ENCODE results near the gene NTHL1. TPM values are rescaled to one million over a fixed set of nuclear protein-coding genes. Genes with fewer than 3 reads are reported as not detected.

NTHL1 gene
- total and polyA plus RNA-seq, 9 donors, result 1.9 to 38.1 (median 23.9) TPM

DNA sequence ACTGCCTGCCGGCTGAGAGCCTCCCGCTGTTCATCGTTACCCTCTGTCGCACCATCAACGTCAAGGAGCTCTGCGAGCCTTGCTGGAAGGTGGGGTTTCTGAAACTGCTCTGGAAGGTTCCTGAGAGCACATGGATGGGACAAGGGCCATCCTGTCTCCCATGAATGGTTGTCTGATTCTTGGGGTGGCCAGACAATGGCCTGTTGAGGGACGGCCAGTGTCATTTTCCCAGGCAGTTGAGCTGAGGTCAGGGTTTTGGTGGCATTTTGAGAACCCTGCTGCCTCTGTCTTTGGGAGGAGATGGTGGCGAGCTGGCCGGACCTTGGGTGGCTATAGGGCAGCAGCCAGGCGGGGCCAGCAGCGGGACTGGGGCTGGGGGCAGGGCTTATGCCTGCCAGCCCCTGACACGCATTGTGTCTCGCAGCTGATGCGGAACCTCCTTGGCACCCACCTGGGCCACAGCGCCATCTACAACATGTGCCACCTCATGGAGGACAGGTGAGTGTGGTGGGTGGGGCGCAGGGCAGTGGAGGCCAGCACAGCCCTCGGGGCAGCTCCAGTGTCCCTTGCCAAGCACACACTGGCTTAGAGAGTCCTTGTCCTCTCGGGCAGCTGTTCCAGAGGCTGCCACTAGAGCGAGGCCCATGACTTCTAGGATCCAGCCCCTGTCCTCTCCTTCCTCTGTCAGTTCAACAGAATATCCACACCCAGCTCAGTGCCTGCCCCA, 9.2 kb upstream of the NTHL1 start:
- 82 to 89% (median 88%) methylated on average over 18 to 19 of the region's 19 CpGs for WGBS, 3 donors
- TF ChIP-seq POLR2A (IDR thresholded peaks at IDR 0.05) (no peak), EP300 (IDR thresholded peaks at IDR 0.05) (no peak)
- TF ChIP-seq, protein P1, sequence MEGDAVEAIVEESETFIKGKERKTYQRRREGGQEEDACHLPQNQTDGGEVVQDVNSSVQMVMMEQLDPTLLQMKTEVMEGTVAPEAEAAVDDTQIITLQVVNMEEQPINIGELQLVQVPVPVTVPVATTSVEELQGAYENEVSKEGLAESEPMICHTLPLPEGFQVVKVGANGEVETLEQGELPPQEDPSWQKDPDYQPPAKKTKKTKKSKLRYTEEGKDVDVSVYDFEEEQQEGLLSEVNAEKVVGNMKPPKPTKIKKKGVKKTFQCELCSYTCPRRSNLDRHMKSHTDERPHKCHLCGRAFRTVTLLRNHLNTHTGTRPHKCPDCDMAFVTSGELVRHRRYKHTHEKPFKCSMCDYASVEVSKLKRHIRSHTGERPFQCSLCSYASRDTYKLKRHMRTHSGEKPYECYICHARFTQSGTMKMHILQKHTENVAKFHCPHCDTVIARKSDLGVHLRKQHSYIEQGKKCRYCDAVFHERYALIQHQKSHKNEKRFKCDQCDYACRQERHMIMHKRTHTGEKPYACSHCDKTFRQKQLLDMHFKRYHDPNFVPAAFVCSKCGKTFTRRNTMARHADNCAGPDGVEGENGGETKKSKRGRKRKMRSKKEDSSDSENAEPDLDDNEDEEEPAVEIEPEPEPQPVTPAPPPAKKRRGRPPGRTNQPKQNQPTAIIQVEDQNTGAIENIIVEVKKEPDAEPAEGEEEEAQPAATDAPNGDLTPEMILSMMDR (IDR thresholded peaks at IDR 0.05), result no peak
- Histone ChIP-seq H3K4me1 (ENCODE audit: insufficient read depth) (no peaks in the 10 kb centered on the region), H3K27ac (no peak overlapping the region), H3K36me3 (no peaks in the 10 kb centered on the region), H3K27me3 (no peaks in the 10 kb centered on the region), H3K9me3 (no peaks in the 10 kb centered on the region), H3K4me3 (no peak overlapping the region)
- intact Hi-C loops (cut with DNase I), result no loop called here
- DNase-seq, result no peak

DNA sequence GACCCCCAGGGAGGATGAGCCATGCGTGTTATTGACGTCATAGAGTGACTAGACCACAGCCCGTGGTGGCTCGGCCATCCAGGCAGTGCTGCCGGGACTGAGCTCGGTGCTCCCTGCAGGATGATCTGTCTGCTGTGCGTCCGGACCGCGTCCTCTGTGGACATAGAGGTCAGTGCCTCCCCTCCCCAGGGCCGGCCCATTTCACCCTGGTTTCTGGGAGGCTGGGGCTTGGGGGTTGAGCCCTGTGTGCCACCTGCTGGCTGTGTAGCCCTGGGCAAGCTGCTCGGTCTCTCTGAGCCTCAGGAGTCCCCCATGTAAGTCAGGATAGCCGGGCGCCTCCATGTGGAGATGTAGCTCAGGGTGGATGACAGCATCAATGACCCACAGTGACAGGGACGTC, 8.4 kb upstream of the NTHL1 start:
- H3K27ac ChIP-seq, result no peak overlapping the region
- intact Hi-C loops (cut with DNase I), result no loop called here
- no peak for DNase-seq
- H3K27me3 ChIP-seq, result no peaks in the 10 kb centered on the region
- H3K36me3 ChIP-seq, result no peaks in the 10 kb centered on the region
- no peaks in the 10 kb centered on the region for H3K4me1 ChIP-seq (ENCODE audit: insufficient read depth)
- 67 to 71% (median 69%) methylated on average over 14 to 15 of the region's 15 CpGs for WGBS, 3 donors
- no peak for TF ChIP-seq POLR2A (IDR thresholded peaks at IDR 0.05)
- no peak for TF ChIP-seq EP300 (IDR thresholded peaks at IDR 0.05)
- TF ChIP-seq, protein P1 (IDR thresholded peaks at IDR 0.05), result no peak
- no peaks in the 10 kb centered on the region for H3K9me3 ChIP-seq
- no peak overlapping the region for H3K4me3 ChIP-seq

DNA sequence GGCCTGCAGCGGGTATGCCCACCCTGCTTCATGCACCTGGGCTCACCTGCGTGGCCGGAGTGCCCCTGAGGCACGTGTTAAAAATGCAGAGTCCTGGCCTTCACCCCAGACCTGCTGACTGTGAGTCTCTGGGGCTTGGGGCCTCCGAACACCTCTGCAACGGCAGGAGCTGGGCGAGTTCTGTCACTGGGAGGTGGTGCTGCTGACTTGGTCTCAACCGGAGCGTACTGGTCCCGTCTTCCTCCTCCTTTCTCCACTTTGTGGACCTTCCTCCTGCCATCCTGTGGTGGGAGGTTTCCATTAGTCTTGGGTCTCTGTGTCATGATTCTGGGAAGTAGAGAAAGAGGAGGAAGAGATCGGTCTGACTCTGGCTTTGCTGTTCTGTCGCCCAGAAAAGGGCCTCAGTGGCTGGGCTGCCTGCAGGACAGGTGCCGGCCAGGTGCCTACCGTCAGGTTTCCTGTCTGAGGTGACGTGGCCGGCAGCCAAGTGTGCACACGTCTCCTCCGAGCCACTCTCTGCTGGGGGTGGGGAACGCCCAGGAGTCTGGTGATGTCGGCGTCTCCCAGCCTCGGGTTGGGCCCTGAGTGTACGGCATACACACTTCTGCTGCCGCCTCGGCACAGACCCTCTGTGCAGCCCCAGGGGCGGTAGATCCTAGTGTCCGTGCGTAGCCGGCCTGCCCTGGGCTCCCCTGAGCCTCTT, 7.1 kb upstream of the NTHL1 start:
- TF ChIP-seq, protein P1 (IDR thresholded peaks at IDR 0.05), result no peak
- TF ChIP-seq EP300 (IDR thresholded peaks at IDR 0.05), result no peak
- TF ChIP-seq POLR2A (IDR thresholded peaks at IDR 0.05), result no peak
- H3K27ac ChIP-seq, result no peak overlapping the region
- intact Hi-C loops (cut with DNase I), result no loop called here
- no peaks in the 10 kb centered on the region for H3K9me3 ChIP-seq
- no peaks in the 10 kb centered on the region for H3K4me1 ChIP-seq (ENCODE audit: insufficient read depth)
- H3K4me3 ChIP-seq, result no peak overlapping the region
- 84 to 86% (median 85%) methylated on average over 28 to 29 of the region's 29 CpGs for WGBS, 3 donors
- no peak for DNase-seq
- H3K36me3 ChIP-seq, result no peaks in the 10 kb centered on the region
- H3K27me3 ChIP-seq, result no peaks in the 10 kb centered on the region

DNA sequence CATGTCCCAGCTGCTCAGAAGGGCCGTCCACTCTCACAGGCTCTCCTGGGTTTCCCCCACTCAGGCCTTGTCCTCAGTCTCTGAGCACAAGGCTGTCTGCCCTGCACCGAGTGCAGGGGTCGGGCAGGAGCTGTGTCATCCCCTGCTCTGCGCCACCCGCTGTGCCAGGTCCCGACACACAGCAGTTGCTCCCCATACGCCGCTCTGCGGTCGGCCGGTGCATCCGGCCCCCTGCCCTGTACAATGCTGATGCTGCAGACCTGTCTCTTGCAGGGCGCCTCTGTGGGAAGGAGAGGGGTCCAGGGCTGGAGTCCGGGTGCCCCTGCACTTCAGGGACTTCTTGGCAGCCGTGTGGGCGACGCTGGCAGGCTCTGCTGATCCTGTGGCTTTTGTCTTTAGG, 6.3 kb upstream of the NTHL1 start:
- Histone ChIP-seq H3K27ac (no peak overlapping the region), H3K27me3 (no peaks in the 10 kb centered on the region), H3K9me3 (no peaks in the 10 kb centered on the region), H3K4me3 (no peak overlapping the region), H3K4me1 (ENCODE audit: insufficient read depth) (peaks cover 1% of the 10 kb centered on the region), H3K36me3 (no peaks in the 10 kb centered on the region)
- TF ChIP-seq POLR2A (IDR thresholded peaks at IDR 0.05) (no peak), EP300 (IDR thresholded peaks at IDR 0.05) (no peak)
- TF ChIP-seq, protein P1 (IDR thresholded peaks at IDR 0.05), result no peak
- 90 to 92% (median 91%) methylated on average over 17 of the region's 17 CpGs for WGBS, 3 donors
- intact Hi-C loops (cut with DNase I), result no loop called here
- DNase-seq, result no peak

Data from ovary (tissue), 9 donors.